Mononuclear cell (primary cell): Measurements from ENCODE around the gene NAT9. TPM values are rescaled to one million over a fixed set of nuclear protein-coding genes. Genes with fewer than 3 reads are reported as not detected.

Experiments
- H3K27me3 ChIP-seq: 2 replicates; pipeline ENCODE4 v1.6.0; 2011; ENCODE audit warnings: low read length, control low read depth; ENCODE audit not compliant: insufficient read depth
- H3K4me1 ChIP-seq: 2 replicates; pipeline ENCODE4 v1.5.1; 2011; ENCODE audit warnings: mild to moderate bottlenecking, low read length, control low read depth; ENCODE audit not compliant: insufficient read depth
- H3K4me3 ChIP-seq: 2 replicates; pipeline ENCODE4 v1.5.1; 2011; ENCODE audit warnings: mild to moderate bottlenecking, low read length, moderate library complexity
- H3K9me3 ChIP-seq: 2 replicates; pipeline ENCODE4 v1.5.1; 2011; ENCODE audit warnings: low read depth, mild to moderate bottlenecking, control low read depth, low read length
- total RNA-seq: library from RNA; depleted of rRNA; stranded (reverse); fragments of >200 nt; gene quantifications from one replicate; pipeline ENCODE4 v1.2.3, GENCODE V29; 2012

The NAT9 gene
- total RNA-seq: 14.9 TPM

GRCh38 chr17:74776044-74776962 is at the start of gene NAT9:
NAT9 (minus strand) TSS chr17:74776345; CDS start chr17:74775698, 647 bp downstream.
- Histone ChIP-seq H3K27me3 (no peaks in the 10 kb centered on the region), H3K4me1 (peaks cover 69% of the 10 kb centered on the region), H3K9me3 (no peaks in the 10 kb centered on the region), H3K4me3 (peak within 1 kb of the TSS; percentile 78)

GRCh38 chr17:74824961-74825627 is 48.9 kb upstream of the NAT9 start:
- Histone ChIP-seq H3K4me3 (no peak overlapping the region), H3K27me3 (no peaks in the 10 kb centered on the region), H3K4me1 (no peaks in the 10 kb centered on the region), H3K9me3 (no peaks in the 10 kb centered on the region)

- Histone ChIP-seq H3K9me3 (no peaks in the 10 kb centered on the region), H3K4me3 (no peak overlapping the region), H3K4me1 (no peaks in the 10 kb centered on the region), H3K27me3 (no peaks in the 10 kb centered on the region)
Measured at GRCh38 chr17:74822939-74823367, 46.8 kb upstream of the NAT9 start.

GRCh38 chr17:74822335-74822938 is 46.3 kb upstream of the NAT9 start:
- no peak overlapping the region for H3K4me3 ChIP-seq
- no peaks in the 10 kb centered on the region for H3K9me3 ChIP-seq
- no peaks in the 10 kb centered on the region for H3K4me1 ChIP-seq
- H3K27me3 ChIP-seq: no peaks in the 10 kb centered on the region

- no peaks in the 10 kb centered on the region for H3K4me1 ChIP-seq
- H3K27me3 ChIP-seq: no peaks in the 10 kb centered on the region
- H3K4me3 ChIP-seq: no peak overlapping the region
- H3K9me3 ChIP-seq: no peaks in the 10 kb centered on the region
Measured at GRCh38 chr17:74821655-74822334, 45.6 kb upstream of the NAT9 start.

GRCh38 chr17:74819801-74820436 is 43.8 kb upstream of the NAT9 start:
- Histone ChIP-seq H3K4me3 (no peak overlapping the region), H3K9me3 (no peaks in the 10 kb centered on the region), H3K27me3 (no peaks in the 10 kb centered on the region), H3K4me1 (no peaks in the 10 kb centered on the region)

GRCh38 chr17:74818291-74818938 is 42.3 kb upstream of the NAT9 start:
- Histone ChIP-seq H3K4me3 (no peak overlapping the region), H3K4me1 (peaks cover 8% of the 10 kb centered on the region), H3K27me3 (no peaks in the 10 kb centered on the region), H3K9me3 (no peaks in the 10 kb centered on the region)

GRCh38 chr17:74816905-74817620 is 40.9 kb upstream of the NAT9 start:
- H3K27me3 ChIP-seq: no peaks in the 10 kb centered on the region
- no peaks in the 10 kb centered on the region for H3K9me3 ChIP-seq
- H3K4me1 ChIP-seq: peaks cover 22% of the 10 kb centered on the region
- H3K4me3 ChIP-seq: no peak overlapping the region

GRCh38 chr17:74815550-74816370 is 39.6 kb upstream of the NAT9 start:
- peaks cover 29% of the 10 kb centered on the region for H3K4me1 ChIP-seq
- H3K4me3 ChIP-seq: no peak overlapping the region
- H3K9me3 ChIP-seq: no peaks in the 10 kb centered on the region
- H3K27me3 ChIP-seq: no peaks in the 10 kb centered on the region

- H3K27me3 ChIP-seq: no peaks in the 10 kb centered on the region
- no peaks in the 10 kb centered on the region for H3K9me3 ChIP-seq
- peaks cover 29% of the 10 kb centered on the region for H3K4me1 ChIP-seq
- H3K4me3 ChIP-seq: no peak overlapping the region
Measured at GRCh38 chr17:74815067-74815466, 38.9 kb upstream of the NAT9 start.

GRCh38 chr17:74814453-74814852 is 38.3 kb upstream of the NAT9 start:
- no peak overlapping the region for H3K4me3 ChIP-seq
- H3K9me3 ChIP-seq: no peaks in the 10 kb centered on the region
- H3K27me3 ChIP-seq: no peaks in the 10 kb centered on the region
- peaks cover 34% of the 10 kb centered on the region for H3K4me1 ChIP-seq

- Histone ChIP-seq H3K9me3 (no peaks in the 10 kb centered on the region), H3K27me3 (no peaks in the 10 kb centered on the region), H3K4me3 (no peak overlapping the region), H3K4me1 (peaks cover 55% of the 10 kb centered on the region)
Measured at GRCh38 chr17:74812109-74813009, 36.2 kb upstream of the NAT9 start.
